WTC11 (cell line): ENCODE measurements around the gene KLF13. TPM values are rescaled to one million over a fixed set of nuclear protein-coding genes. Genes with fewer than 3 reads are reported as not detected.

Experiments
- ATAC-seq: fragments of 200-7000 bp; cut with Tn5 transposase; 2 replicates; pipeline ENCODE4 v1.10.0; 2021; ENCODE audit warnings: mild to moderate bottlenecking, moderate library complexity
- CTCF ChIA-PET: fragments of 300-600 bp; sonication (Branson Sonifier 250); formaldehyde crosslinking; loops from one replicate; lab custom pipeline; 2021; ENCODE audit warnings: antibody characterized with exemption; lab: Charles Lee
- POLR2A ChIA-PET: fragments of 350-600 bp; sonication (Branson Sonifier 250); formaldehyde crosslinking; loops from one replicate; lab custom pipeline; 2021; ENCODE audit warnings: antibody characterized with exemption; lab: Charles Lee
- DNase-seq: peaks from one replicate; pipeline ENCODE4 v3.0.0; 2021; ENCODE audit warnings: low spot score
- H3K27ac Mint-ChIP-seq: 2 replicates; pipeline ENCODE4 v1.8.0; 2021; ENCODE audit warnings: mixed read lengths
- H3K27me3 Mint-ChIP-seq: 2 replicates; pipeline ENCODE4 v1.8.0; 2021; ENCODE audit warnings: low read depth, mild to moderate bottlenecking, moderate library complexity, mixed read lengths
- H3K36me3 Mint-ChIP-seq: 2 replicates; pipeline ENCODE4 v1.8.0; 2021; ENCODE audit warnings: mixed read lengths
- H3K4me1 Mint-ChIP-seq: 2 replicates; pipeline ENCODE4 v1.8.0; 2022; ENCODE audit warnings: mixed read lengths
- H3K4me3 Mint-ChIP-seq: 2 replicates; pipeline ENCODE4 v1.8.0; 2021; ENCODE audit warnings: mild to moderate bottlenecking, moderate library complexity, mixed read lengths
- H3K9me3 Mint-ChIP-seq: 2 replicates; pipeline ENCODE4 v1.8.0; 2021; ENCODE audit warnings: mixed read lengths
- ELF4 ChIP-seq: sonication (generic); formaldehyde crosslinking; IDR thresholded peaks from 2 replicates; pipeline ENCODE4 v1.8.1; 2022; ENCODE audit warnings: low read depth, mild to moderate bottlenecking, moderate library complexity, missing genetic modification reagents
- FOXP1 ChIP-seq: sonication (generic); formaldehyde crosslinking; IDR thresholded peaks from 2 replicates; pipeline ENCODE4 v1.8.0; 2022; ENCODE audit warnings: missing genetic modification reagents, mild to moderate bottlenecking, moderate library complexity, borderline replicate concordance
- JUN ChIP-seq: sonication (generic); formaldehyde crosslinking; IDR thresholded peaks from 2 replicates; pipeline ENCODE4 v1.8.0; 2023; ENCODE audit warnings: mild to moderate bottlenecking, missing genetic modification reagents
- KAT7 ChIP-seq: sonication (generic); formaldehyde crosslinking; IDR thresholded peaks from 2 replicates; pipeline ENCODE4 v1.8.1; 2023; ENCODE audit warnings: missing genetic modification reagents, mild to moderate bottlenecking, borderline replicate concordance
- MYBL2 ChIP-seq: sonication (generic); formaldehyde crosslinking; IDR thresholded peaks from 2 replicates; pipeline ENCODE4 v1.8.1; 2023; ENCODE audit warnings: mild to moderate bottlenecking, moderate library complexity, missing genetic modification reagents
- NR1H2 ChIP-seq: sonication (generic); formaldehyde crosslinking; IDR thresholded peaks from 2 replicates; pipeline ENCODE4 v1.9.0; 2021; ENCODE audit warnings: mild to moderate bottlenecking, moderate library complexity, missing genetic modification reagents
- NR2C2 ChIP-seq: sonication (generic); formaldehyde crosslinking; IDR thresholded peaks from 2 replicates; pipeline ENCODE4 v1.8.0; 2022; ENCODE audit warnings: mild to moderate bottlenecking, missing genetic modification reagents
- OVOL2 ChIP-seq: fragments of 250-450 bp; sonication (Bioruptor Pico); IDR thresholded peaks from 2 replicates; pipeline ENCODE4 v1.9.0; 2021; ENCODE audit warnings: mild to moderate bottlenecking, borderline replicate concordance
- SMAD3 ChIP-seq: sonication (generic); formaldehyde crosslinking; IDR thresholded peaks from 2 replicates; pipeline ENCODE4 v1.8.0; 2022; ENCODE audit warnings: missing genetic modification reagents, mild to moderate bottlenecking, borderline replicate concordance
- SOX15 ChIP-seq: fragments of 250-450 bp; sonication (Bioruptor Pico); IDR thresholded peaks from 2 replicates; pipeline ENCODE4 v1.9.0; 2021; ENCODE audit warnings: mild to moderate bottlenecking
- ZBTB21 ChIP-seq: sonication (generic); formaldehyde crosslinking; IDR thresholded peaks from 2 replicates; pipeline ENCODE4 v1.8.1; 2023; ENCODE audit warnings: mild to moderate bottlenecking, missing genetic modification reagents, borderline replicate concordance
- ZNF232 ChIP-seq: sonication (generic); formaldehyde crosslinking; IDR thresholded peaks from 2 replicates; pipeline ENCODE4 v1.8.0; 2022; ENCODE audit warnings: mild to moderate bottlenecking, missing genetic modification reagents
- ZNF317 ChIP-seq: sonication (generic); formaldehyde crosslinking; IDR thresholded peaks from 2 replicates; pipeline ENCODE4 v1.8.1; 2023; ENCODE audit warnings: low read depth, mild to moderate bottlenecking, moderate library complexity, missing genetic modification reagents, borderline replicate concordance
- total RNA-seq: library from RNA; stranded (reverse); gene quantifications from 3 replicates; pipeline ENCODE4 v1.2.3, GENCODE V29; 2021
- TF ChIP-seq, protein P1 (sequence below): sonication (generic); formaldehyde crosslinking; IDR thresholded peaks from 2 replicates; pipeline ENCODE4 v1.8.0; 2023; ENCODE audit warnings: mild to moderate bottlenecking, missing genetic modification reagents
- TF ChIP-seq, protein P2 (sequence below): sonication (generic); formaldehyde crosslinking; IDR thresholded peaks from 2 replicates; pipeline ENCODE4 v1.8.1; 2023; ENCODE audit warnings: mild to moderate bottlenecking, missing genetic modification reagents, moderate library complexity
- TF ChIP-seq, protein P3 (sequence below): fragments of 200-600 bp; IDR thresholded peaks from 2 replicates; pipeline ENCODE4 v1.8.0; 2022; ENCODE audit warnings: antibody characterized with exemption
- TF ChIP-seq, protein P4 (sequence below): sonication (generic); formaldehyde crosslinking; IDR thresholded peaks from 2 replicates; pipeline ENCODE4 v1.8.1; 2023; ENCODE audit warnings: mild to moderate bottlenecking, missing genetic modification reagents, borderline replicate concordance

Gene KLF13
- total RNA-seq, 1 experiment from 2014 or later = 38.1 TPM

DNA sequence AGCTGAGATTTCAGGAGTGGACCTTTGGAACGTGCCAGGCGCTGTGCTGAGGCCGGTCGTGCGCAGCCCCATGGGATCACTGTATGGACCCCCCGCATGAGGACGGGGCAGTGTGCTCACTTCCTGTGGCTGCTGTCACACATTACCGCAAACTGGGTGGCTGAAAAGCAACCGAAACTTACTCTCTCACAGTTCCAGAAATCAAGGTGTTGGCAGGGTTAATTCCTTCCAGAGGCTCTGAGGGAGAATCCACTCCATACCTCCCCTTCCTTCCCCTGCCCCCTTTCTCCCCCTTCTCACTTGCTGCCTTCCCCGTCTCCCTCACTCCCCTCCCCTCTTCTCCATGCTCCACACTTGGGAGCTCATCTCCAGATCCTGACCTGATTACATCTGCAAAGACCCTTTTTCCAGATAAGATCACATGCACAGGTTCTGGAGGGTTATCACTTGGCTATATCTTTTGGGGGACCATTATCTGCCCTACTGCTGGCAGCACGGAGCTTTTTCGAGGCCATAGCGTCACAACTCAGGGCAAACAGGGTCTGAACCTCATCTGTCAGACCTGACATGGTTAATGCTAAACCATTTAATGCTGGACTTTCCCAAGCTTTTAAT is 41.2 kb downstream of the KLF13 start:
- ChIA-PET CTCF (interaction anchor here (3.9 kb wide), 1 partner anchor 68 kb away, joined by 66 read pairs; no protein-coding TSS in a partner anchor), POLR2A (no interaction called here)
- no peaks in the 10 kb centered on the region for H3K27me3 Mint-ChIP-seq
- H3K4me3 Mint-ChIP-seq = no peak overlapping the region
- peaks cover 5% of the 10 kb centered on the region; the same call in 1 of the 2 replicates for H3K9me3 Mint-ChIP-seq
- TF ChIP-seq NR2C2 (CRISPR knock-in tag) = no peak
- no peak for TF ChIP-seq MYBL2 (CRISPR knock-in tag)
- TF ChIP-seq ZNF317 (CRISPR knock-in tag) = no peak
- TF ChIP-seq ELF4 (CRISPR knock-in tag) = no peak
- TF ChIP-seq JUN (CRISPR knock-in tag) = no peak
- no peak for TF ChIP-seq OVOL2 (CRISPR knock-in tag)
- TF ChIP-seq KAT7 (CRISPR knock-in tag) = no peak
- TF ChIP-seq, protein P1, sequence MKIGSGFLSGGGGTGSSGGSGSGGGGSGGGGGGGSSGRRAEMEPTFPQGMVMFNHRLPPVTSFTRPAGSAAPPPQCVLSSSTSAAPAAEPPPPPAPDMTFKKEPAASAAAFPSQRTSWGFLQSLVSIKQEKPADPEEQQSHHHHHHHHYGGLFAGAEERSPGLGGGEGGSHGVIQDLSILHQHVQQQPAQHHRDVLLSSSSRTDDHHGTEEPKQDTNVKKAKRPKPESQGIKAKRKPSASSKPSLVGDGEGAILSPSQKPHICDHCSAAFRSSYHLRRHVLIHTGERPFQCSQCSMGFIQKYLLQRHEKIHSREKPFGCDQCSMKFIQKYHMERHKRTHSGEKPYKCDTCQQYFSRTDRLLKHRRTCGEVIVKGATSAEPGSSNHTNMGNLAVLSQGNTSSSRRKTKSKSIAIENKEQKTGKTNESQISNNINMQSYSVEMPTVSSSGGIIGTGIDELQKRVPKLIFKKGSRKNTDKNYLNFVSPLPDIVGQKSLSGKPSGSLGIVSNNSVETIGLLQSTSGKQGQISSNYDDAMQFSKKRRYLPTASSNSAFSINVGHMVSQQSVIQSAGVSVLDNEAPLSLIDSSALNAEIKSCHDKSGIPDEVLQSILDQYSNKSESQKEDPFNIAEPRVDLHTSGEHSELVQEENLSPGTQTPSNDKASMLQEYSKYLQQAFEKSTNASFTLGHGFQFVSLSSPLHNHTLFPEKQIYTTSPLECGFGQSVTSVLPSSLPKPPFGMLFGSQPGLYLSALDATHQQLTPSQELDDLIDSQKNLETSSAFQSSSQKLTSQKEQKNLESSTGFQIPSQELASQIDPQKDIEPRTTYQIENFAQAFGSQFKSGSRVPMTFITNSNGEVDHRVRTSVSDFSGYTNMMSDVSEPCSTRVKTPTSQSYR (CRISPR knock-in tag) = no peak
- TF ChIP-seq SMAD3 = no peak
- TF ChIP-seq ZBTB21 = no peak
- TF ChIP-seq, protein P2, sequence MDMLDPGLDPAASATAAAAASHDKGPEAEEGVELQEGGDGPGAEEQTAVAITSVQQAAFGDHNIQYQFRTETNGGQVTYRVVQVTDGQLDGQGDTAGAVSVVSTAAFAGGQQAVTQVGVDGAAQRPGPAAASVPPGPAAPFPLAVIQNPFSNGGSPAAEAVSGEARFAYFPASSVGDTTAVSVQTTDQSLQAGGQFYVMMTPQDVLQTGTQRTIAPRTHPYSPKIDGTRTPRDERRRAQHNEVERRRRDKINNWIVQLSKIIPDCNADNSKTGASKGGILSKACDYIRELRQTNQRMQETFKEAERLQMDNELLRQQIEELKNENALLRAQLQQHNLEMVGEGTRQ (CRISPR knock-in tag) = no peak
- TF ChIP-seq SOX15 (CRISPR knock-in tag) = no peak
- no peak for TF ChIP-seq FOXP1 (CRISPR knock-in tag)
- TF ChIP-seq, protein P3, sequence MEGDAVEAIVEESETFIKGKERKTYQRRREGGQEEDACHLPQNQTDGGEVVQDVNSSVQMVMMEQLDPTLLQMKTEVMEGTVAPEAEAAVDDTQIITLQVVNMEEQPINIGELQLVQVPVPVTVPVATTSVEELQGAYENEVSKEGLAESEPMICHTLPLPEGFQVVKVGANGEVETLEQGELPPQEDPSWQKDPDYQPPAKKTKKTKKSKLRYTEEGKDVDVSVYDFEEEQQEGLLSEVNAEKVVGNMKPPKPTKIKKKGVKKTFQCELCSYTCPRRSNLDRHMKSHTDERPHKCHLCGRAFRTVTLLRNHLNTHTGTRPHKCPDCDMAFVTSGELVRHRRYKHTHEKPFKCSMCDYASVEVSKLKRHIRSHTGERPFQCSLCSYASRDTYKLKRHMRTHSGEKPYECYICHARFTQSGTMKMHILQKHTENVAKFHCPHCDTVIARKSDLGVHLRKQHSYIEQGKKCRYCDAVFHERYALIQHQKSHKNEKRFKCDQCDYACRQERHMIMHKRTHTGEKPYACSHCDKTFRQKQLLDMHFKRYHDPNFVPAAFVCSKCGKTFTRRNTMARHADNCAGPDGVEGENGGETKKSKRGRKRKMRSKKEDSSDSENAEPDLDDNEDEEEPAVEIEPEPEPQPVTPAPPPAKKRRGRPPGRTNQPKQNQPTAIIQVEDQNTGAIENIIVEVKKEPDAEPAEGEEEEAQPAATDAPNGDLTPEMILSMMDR = no peak
- no peak for TF ChIP-seq NR1H2 (CRISPR knock-in tag)
- TF ChIP-seq, protein P4, sequence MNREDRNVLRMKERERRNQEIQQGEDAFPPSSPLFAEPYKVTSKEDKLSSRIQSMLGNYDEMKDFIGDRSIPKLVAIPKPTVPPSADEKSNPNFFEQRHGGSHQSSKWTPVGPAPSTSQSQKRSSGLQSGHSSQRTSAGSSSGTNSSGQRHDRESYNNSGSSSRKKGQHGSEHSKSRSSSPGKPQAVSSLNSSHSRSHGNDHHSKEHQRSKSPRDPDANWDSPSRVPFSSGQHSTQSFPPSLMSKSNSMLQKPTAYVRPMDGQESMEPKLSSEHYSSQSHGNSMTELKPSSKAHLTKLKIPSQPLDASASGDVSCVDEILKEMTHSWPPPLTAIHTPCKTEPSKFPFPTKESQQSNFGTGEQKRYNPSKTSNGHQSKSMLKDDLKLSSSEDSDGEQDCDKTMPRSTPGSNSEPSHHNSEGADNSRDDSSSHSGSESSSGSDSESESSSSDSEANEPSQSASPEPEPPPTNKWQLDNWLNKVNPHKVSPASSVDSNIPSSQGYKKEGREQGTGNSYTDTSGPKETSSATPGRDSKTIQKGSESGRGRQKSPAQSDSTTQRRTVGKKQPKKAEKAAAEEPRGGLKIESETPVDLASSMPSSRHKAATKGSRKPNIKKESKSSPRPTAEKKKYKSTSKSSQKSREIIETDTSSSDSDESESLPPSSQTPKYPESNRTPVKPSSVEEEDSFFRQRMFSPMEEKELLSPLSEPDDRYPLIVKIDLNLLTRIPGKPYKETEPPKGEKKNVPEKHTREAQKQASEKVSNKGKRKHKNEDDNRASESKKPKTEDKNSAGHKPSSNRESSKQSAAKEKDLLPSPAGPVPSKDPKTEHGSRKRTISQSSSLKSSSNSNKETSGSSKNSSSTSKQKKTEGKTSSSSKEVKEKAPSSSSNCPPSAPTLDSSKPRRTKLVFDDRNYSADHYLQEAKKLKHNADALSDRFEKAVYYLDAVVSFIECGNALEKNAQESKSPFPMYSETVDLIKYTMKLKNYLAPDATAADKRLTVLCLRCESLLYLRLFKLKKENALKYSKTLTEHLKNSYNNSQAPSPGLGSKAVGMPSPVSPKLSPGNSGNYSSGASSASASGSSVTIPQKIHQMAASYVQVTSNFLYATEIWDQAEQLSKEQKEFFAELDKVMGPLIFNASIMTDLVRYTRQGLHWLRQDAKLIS (CRISPR knock-in tag) = no peak
- TF ChIP-seq ZNF232 (CRISPR knock-in tag) = no peak
- H3K4me1 Mint-ChIP-seq = peaks cover 93% of the 10 kb centered on the region
- H3K36me3 Mint-ChIP-seq = peaks cover 8% of the 10 kb centered on the region; the same call in 1 of the 2 replicates
- ATAC-seq = no peak
- DNase-seq = no peak
- peak overlapping the region; percentile 53; the same call in 1 of the 2 replicates for H3K27ac Mint-ChIP-seq
